ENCODE results near the gene RAB22A. TPM values are rescaled to one million over a fixed set of nuclear protein-coding genes. Genes with fewer than 3 reads are reported as not detected.

Gene RAB22A
- total RNA-seq, 6 experiments from 2014 or later, result 20.4 to 26.0 (median 22.7) TPM

- no peak for DNase-seq
- TF ChIP-seq CTCF (IDR thresholded peaks at IDR 0.05), result no peak
- H3K4me1 Mint-ChIP-seq (ENCODE audit: low read depth), result no peaks in the 10 kb centered on the region; the same call in 1 of the 2 replicates
- H3K27ac Mint-ChIP-seq, result no peak overlapping the region
- no peaks in the 10 kb centered on the region for H3K36me3 Mint-ChIP-seq (ENCODE audit: low read depth)
- H3K4me3 Mint-ChIP-seq, result no peak overlapping the region
- no peaks in the 10 kb centered on the region for H3K9me3 Mint-ChIP-seq
- H3K27me3 Mint-ChIP-seq (ENCODE audit: insufficient read depth), result no peaks in the 10 kb centered on the region
Observed at GRCh38 chr20:58405504-58406291, 96.2 kb downstream of the RAB22A start.

GRCh38 chr20:58406422-58407001, 97.0 kb downstream of the RAB22A start:
- Mint-ChIP-seq H3K4me1 (ENCODE audit: low read depth) (no peaks in the 10 kb centered on the region), H3K36me3 (ENCODE audit: low read depth) (no peaks in the 10 kb centered on the region), H3K9me3 (no peaks in the 10 kb centered on the region), H3K4me3 (no peak overlapping the region), H3K27ac (peak overlapping the region; percentile 34; the same call in 1 of the 2 replicates), H3K27me3 (ENCODE audit: insufficient read depth) (no peaks in the 10 kb centered on the region)
- no peak for TF ChIP-seq CTCF (IDR thresholded peaks at IDR 0.05)
- DNase-seq, result no peak

- Mint-ChIP-seq H3K4me1 (ENCODE audit: low read depth) (no peaks in the 10 kb centered on the region), H3K9me3 (no peaks in the 10 kb centered on the region), H3K4me3 (0 out of 2 replicates have a peak overlapping the region, but pooled peaks have one; percentile 40), H3K36me3 (ENCODE audit: low read depth) (no peaks in the 10 kb centered on the region), H3K27ac (peak overlapping the region; percentile 74), H3K27me3 (ENCODE audit: insufficient read depth) (no peaks in the 10 kb centered on the region)
- no peak for DNase-seq
- no peak for TF ChIP-seq CTCF (IDR thresholded peaks at IDR 0.05)
Observed at GRCh38 chr20:58407201-58407873, 97.8 kb downstream of the RAB22A start.

GRCh38 chr20:58407966-58408557, 98.5 kb downstream of the RAB22A start:
- H3K27ac Mint-ChIP-seq, result peak overlapping the region; percentile 74

More at GRCh38 chr20:58407966-58408557, 98.5 kb downstream of the RAB22A start:
- Mint-ChIP-seq H3K9me3 (no peaks in the 10 kb centered on the region), H3K27me3 (ENCODE audit: insufficient read depth) (no peaks in the 10 kb centered on the region), H3K4me3 (no peak overlapping the region), H3K4me1 (ENCODE audit: low read depth) (no peaks in the 10 kb centered on the region), H3K36me3 (ENCODE audit: low read depth) (no peaks in the 10 kb centered on the region)
- no peak for DNase-seq
- no peak for TF ChIP-seq CTCF (IDR thresholded peaks at IDR 0.05)
